Tibial nerve (tissue), 3 donors: ENCODE measurements around the gene NT5E.

ENCODE experiments used
- CTCF ChIP-seq, 5 experiments: fragments of 200-600 bp in 3 of 5; fragments of 450-650 bp in 2 of 5; sonication (generic) in 3 of 5; IDR thresholded peaks; one replicate each; pipeline ENCODE4 v1.5.1; 2016 to 2019; ENCODE audit warnings: antibody characterized with exemption in 5 of 5, mild to moderate bottlenecking in 3 of 5, moderate library complexity in 2 of 5
- POLR2A ChIP-seq, 2 donors: fragments of 450-650 bp; IDR thresholded peaks; one replicate each; pipeline ENCODE4 v1.6.1; 2017; ENCODE audit warnings: antibody characterized with exemption in 2 of 2, mild to moderate bottlenecking in 2 of 2, moderate library complexity in 2 of 2

- TF ChIP-seq POLR2A (IDR thresholded peaks at IDR 0.05): no peak
- no peak for TF ChIP-seq CTCF (IDR thresholded peaks at IDR 0.05)
Measured at GRCh38 chr6:85494547-85495536, 45.0 kb downstream of the NT5E start.
